ENCODE data around the gene CEP44.
A peak's percentile ranks its signal among the peaks of the same experiment; 100 is the strongest.
"Not testable (repeated sequence)": the region's sequence is repeated elsewhere in the genome, so short reads cannot be mapped to it uniquely, and the experiment has no call there.

Gene CEP44

DNA sequence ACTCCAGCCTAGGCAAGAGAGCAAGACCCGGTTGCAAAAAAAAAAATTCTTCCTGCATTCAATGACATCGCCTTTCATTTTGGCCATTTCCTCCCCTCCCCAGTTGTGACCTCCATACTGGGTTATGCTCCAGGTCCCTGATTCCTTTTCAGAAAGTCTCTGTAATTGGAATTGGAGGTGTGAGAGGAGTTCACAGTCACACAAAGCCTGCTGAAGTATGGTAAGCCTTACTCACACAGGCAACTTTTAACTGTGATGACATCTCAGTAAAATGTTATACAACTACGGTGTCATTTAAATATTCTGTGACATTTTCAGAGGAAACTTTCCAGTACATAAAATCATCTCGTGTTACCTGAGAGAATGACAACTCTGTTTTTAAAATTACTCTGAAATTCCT lies 73.6 kb downstream of the CEP44 start:
- in situ Hi-C loops (cut with HindIII; ENCODE audit: low pct_ligation_motif_present, low sequenced_read_pairs), result loop anchor here (25.0 kb wide), 1 partner anchor 280 kb away; no protein-coding TSS in a partner anchor
- Histone ChIP-seq H3K27ac (no peak overlapping the region), H3K36me3 (replicated peaks) (no peaks in the 10 kb centered on the region), H3K4me3 (ENCODE audit: low read depth, low read length) (no peak overlapping the region), H3K27me3 (replicated peaks) (no peaks in the 10 kb centered on the region)
- TF ChIP-seq CTCF (IDR thresholded peaks at IDR 0.05; ENCODE audit: low read depth, low read length, missing control alignments), result no peak
- no peak for DNase-seq

GRCh38 chr4:174358410-174358809 lies 74.7 kb downstream of the CEP44 start:
- in situ Hi-C loops (cut with HindIII; ENCODE audit: low pct_ligation_motif_present, low sequenced_read_pairs), result loop anchor here (25.0 kb wide), 1 partner anchor 279 kb away; no protein-coding TSS in a partner anchor
- TF ChIP-seq CTCF (IDR thresholded peaks at IDR 0.05; ENCODE audit: low read depth, low read length, missing control alignments), result no peak
- H3K27me3 ChIP-seq (replicated peaks), result no peaks in the 10 kb centered on the region
- no peak overlapping the region for H3K27ac ChIP-seq
- H3K4me3 ChIP-seq (ENCODE audit: low read depth, low read length), result no peak overlapping the region
- H3K36me3 ChIP-seq (replicated peaks), result no peaks in the 10 kb centered on the region
- no peak for DNase-seq

DNA sequence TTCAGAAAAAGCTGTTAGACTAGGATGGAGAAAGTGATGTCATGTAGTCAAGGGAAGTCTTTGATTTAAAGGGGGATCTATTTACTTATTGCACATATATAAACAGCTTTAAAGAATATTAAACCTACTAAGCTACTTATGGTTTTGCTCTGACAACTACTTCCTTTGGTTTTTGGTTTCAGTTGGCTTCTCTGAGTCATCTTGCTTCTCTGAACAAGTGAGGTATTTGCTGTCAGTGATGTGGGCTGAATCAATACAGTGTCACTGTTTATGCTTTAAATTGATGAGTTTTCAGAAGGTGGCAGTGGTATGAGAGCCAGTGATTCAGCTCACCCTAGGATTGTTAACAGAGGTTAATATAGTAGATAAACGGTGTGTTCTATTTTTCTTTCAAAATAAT lies 75.1 kb downstream of the CEP44 start:
- Histone ChIP-seq H3K27ac (no peak overlapping the region), H3K4me3 (ENCODE audit: low read depth, low read length) (no peak overlapping the region), H3K27me3 (replicated peaks) (no peaks in the 10 kb centered on the region), H3K36me3 (replicated peaks) (no peaks in the 10 kb centered on the region)
- peak; percentile 62 for DNase-seq
- no peak for TF ChIP-seq CTCF (IDR thresholded peaks at IDR 0.05; ENCODE audit: low read depth, low read length, missing control alignments)
- in situ Hi-C loops (cut with HindIII; ENCODE audit: low pct_ligation_motif_present, low sequenced_read_pairs), result loop anchor here (25.0 kb wide), 1 partner anchor 278 kb away; no protein-coding TSS in a partner anchor

DNA sequence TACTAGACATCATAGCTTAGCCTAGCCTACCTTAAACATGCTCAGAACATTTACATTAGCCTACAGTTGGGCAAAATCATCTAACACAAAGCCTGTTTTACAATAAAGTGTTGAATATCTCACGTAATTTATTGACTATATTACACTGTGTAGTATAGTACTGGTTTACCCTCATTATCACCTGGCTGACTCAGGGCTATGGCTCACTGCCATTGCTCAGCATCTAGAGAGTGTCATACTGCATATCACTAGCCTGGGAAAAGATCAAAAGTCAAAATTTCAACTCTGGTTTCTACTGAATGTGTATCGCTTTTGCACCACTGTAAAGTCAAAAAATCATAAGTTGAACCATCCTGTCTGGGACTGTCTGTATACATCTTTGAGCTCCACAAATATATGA lies 78.6 kb downstream of the CEP44 start:
- Histone ChIP-seq H3K27ac (no peak overlapping the region), H3K4me3 (ENCODE audit: low read depth, low read length) (no peak overlapping the region), H3K36me3 (replicated peaks) (no peaks in the 10 kb centered on the region), H3K27me3 (replicated peaks) (no peaks in the 10 kb centered on the region)
- in situ Hi-C loops (cut with HindIII; ENCODE audit: low pct_ligation_motif_present, low sequenced_read_pairs), result loop anchor here (25.0 kb wide), 1 partner anchor 275 kb away; no protein-coding TSS in a partner anchor
- no peak for TF ChIP-seq CTCF (IDR thresholded peaks at IDR 0.05; ENCODE audit: low read depth, low read length, missing control alignments)
- no peak for DNase-seq

DNA sequence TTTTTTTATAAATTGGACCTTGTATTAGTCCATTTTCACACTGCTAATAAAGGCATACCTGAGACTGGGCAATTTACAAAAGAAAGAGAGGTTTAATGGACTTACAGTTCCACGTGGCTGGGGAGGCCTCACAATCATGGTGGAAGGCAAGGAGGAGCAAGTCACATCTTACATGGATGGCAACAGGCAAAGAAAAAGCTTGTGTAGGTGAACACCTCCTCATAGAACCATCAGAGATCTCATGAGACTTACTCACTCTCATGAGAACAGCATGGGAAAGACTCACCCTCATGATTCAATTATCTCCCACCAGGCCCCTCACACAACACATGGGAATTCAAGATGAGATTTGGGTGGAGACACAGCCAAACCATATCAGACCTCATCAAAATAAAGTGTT lies 80.1 kb downstream of the CEP44 start:
- DNase-seq; H3K27ac ChIP-seq; H3K36me3 ChIP-seq (replicated peaks); H3K4me3 ChIP-seq (ENCODE audit: low read depth, low read length); H3K27me3 ChIP-seq (replicated peaks): not testable (repeated sequence)
- in situ Hi-C loops (cut with HindIII; ENCODE audit: low pct_ligation_motif_present, low sequenced_read_pairs), result loop anchor here (25.0 kb wide), 1 partner anchor 274 kb away; no protein-coding TSS in a partner anchor

GRCh38 chr4:174365018-174365587 lies 81.4 kb downstream of the CEP44 start:
- in situ Hi-C loops (cut with HindIII; ENCODE audit: low pct_ligation_motif_present, low sequenced_read_pairs), result loop anchor here (25.0 kb wide), 1 partner anchor 272 kb away; no protein-coding TSS in a partner anchor
- DNase-seq, result peak; percentile 7
- TF ChIP-seq CTCF (IDR thresholded peaks at IDR 0.05; ENCODE audit: low read depth, low read length, missing control alignments), result no peak
- H3K27me3 ChIP-seq (replicated peaks), result no peaks in the 10 kb centered on the region
- no peak overlapping the region for H3K27ac ChIP-seq
- no peak overlapping the region for H3K4me3 ChIP-seq (ENCODE audit: low read depth, low read length)
- H3K36me3 ChIP-seq (replicated peaks), result no peaks in the 10 kb centered on the region
